K562 (cell line): ENCODE measurements around the gene EPB41L4B. TPM values are rescaled to one million over a fixed set of nuclear protein-coding genes. Genes with fewer than 3 reads are reported as not detected.

Experiments used
- ARID1B ChIP-seq: fragments of 450-650 bp; IDR thresholded peaks from 2 replicates; pipeline ENCODE4 v1.6.1; 2016; ENCODE audit warnings: antibody characterized with exemption, mild to moderate bottlenecking, inconsistent platforms
- CC2D1A ChIP-seq: fragments of 450-650 bp; IDR thresholded peaks from 2 replicates; pipeline ENCODE4 v1.6.1; 2017; ENCODE audit warnings: mild to moderate bottlenecking
- FOXK1 ChIP-seq: sonication (generic); formaldehyde crosslinking; IDR thresholded peaks from 2 replicates; pipeline ENCODE4 v1.8.0; 2022; ENCODE audit warnings: missing genetic modification reagents, mild to moderate bottlenecking, borderline replicate concordance
- GMEB1 ChIP-seq: fragments of 250-450 bp; sonication (Bioruptor Pico); IDR thresholded peaks from 2 replicates; pipeline ENCODE4 v1.4.0; 2020; ENCODE audit warnings: mild to moderate bottlenecking
- HDAC2 ChIP-seq: fragments of 450-650 bp; IDR thresholded peaks from 2 replicates; pipeline ENCODE4 v1.6.1; 2016; ENCODE audit warnings: mild to moderate bottlenecking
- KDM5B ChIP-seq: fragments of 200-600 bp; sonication (generic); IDR thresholded peaks from 2 replicates; pipeline ENCODE4 v1.6.1; 2012; ENCODE audit warnings: low read depth, mild to moderate bottlenecking, moderate library complexity, low read length, control low read depth, inconsistent platforms; ENCODE audit not compliant: insufficient replicate concordance
- LEF1 ChIP-seq: fragments of 450-650 bp; IDR thresholded peaks from 2 replicates; pipeline ENCODE4 v1.6.1; 2016; ENCODE audit warnings: mild to moderate bottlenecking
- NELFE ChIP-seq: IDR thresholded peaks from 2 replicates; pipeline ENCODE4 v1.6.1; 2011; ENCODE audit warnings: mild to moderate bottlenecking; ENCODE audit not compliant: insufficient read depth, insufficient read length
- SOX6 ChIP-seq: fragments of 450-650 bp; IDR thresholded peaks from 2 replicates; pipeline ENCODE4 v1.6.1; 2014; ENCODE audit warnings: mild to moderate bottlenecking
- STAT5A ChIP-seq: IDR thresholded peaks from 2 replicates; pipeline ENCODE4 v1.6.1; 2012; ENCODE audit warnings: low read length, inconsistent platforms, borderline replicate concordance
- TAF7 ChIP-seq: fragments of 450-650 bp; IDR thresholded peaks from 2 replicates; pipeline ENCODE4 v1.6.1; 2016; ENCODE audit warnings: missing genetic modification characterization, missing compliant biosample characterization
- ZNF316 ChIP-seq: fragments of 450-650 bp; IDR thresholded peaks from 2 replicates; pipeline ENCODE4 v1.6.1; 2016
- ZNF766 ChIP-seq: fragments of 200-800 bp; sonication (Bioruptor generic); conservative IDR thresholded peaks from 2 replicates; pipeline ENCODE4 v1.6.1; 2016; ENCODE audit warnings: missing genetic modification characterization, missing compliant biosample characterization
- polyA plus RNA-seq, 8 experiments: library from polyadenylated mRNA; depleted of rRNA in 4 of 8; stranded (reverse) in 5 of 8; unstranded in 3 of 8; fragments of >200 nt; fragmentation: Nextera tagmentation in 2 of 8; fragmentation: Illumina TruSeq in 1 of 8; extraction: Ambion mirVana in 2 of 8; extraction: Trizol in 1 of 8; gene quantifications; 2 replicates each; pipeline versions ENCODE4 v1.2.1 to v1.2.3, GENCODE V29; 2011 to 2014; ENCODE audit warnings: inconsistent platforms in 1 of 8, missing spikeins in 1 of 8
- total RNA-seq, 7 experiments: library from RNA; depleted of rRNA in 6 of 7; stranded (reverse); fragments of >200 nt in 6 of 7; fragmentation: Illumina TruSeq in 2 of 7; extraction: Trizol in 2 of 7; gene quantifications; 2 replicates each; pipeline versions ENCODE4 v1.2.1 to v1.2.3, GENCODE V29; 2011 to 2021; ENCODE audit warnings: low replicate concordance in 1 of 7
- TF ChIP-seq, protein P1 (sequence below), 3 experiments: fragments of 200-800 bp in 1 of 3; fragments of 250-450 bp in 1 of 3; fragments of 450-650 bp in 1 of 3; sonication (Bioruptor Pico) in 1 of 3; sonication (Bioruptor generic) in 1 of 3; formaldehyde crosslinking in 1 of 3; IDR thresholded peaks; 2 replicates each; pipeline versions ENCODE4 v1.6.1 to v1.8.0; 2016 to 2022; ENCODE audit warnings: mild to moderate bottlenecking in 2 of 3, missing genetic modification characterization in 2 of 3, missing compliant biosample characterization in 1 of 3, moderate library complexity in 1 of 3
- TF ChIP-seq, protein P2 (sequence below): fragments of 450-650 bp; IDR thresholded peaks from 2 replicates; pipeline ENCODE4 v1.6.1; 2016; ENCODE audit warnings: mild to moderate bottlenecking
- TF ChIP-seq, protein P3 (sequence below), 2 experiments: IDR thresholded peaks; 2 replicates each; pipeline ENCODE4 v1.6.1; 2012; ENCODE audit warnings: improper control_type of control experiment in 2 of 2, low read depth in 2 of 2, low read length in 2 of 2, borderline replicate concordance in 1 of 2

EPB41L4B gene
- total and polyA plus RNA-seq, 9 of the 15 experiments (the other 6 are each of a cell fraction or from before 2014, with no cell fraction given) = 0.09 to 0.38 (median 0.21) TPM

- TF ChIP-seq, protein P1, sequence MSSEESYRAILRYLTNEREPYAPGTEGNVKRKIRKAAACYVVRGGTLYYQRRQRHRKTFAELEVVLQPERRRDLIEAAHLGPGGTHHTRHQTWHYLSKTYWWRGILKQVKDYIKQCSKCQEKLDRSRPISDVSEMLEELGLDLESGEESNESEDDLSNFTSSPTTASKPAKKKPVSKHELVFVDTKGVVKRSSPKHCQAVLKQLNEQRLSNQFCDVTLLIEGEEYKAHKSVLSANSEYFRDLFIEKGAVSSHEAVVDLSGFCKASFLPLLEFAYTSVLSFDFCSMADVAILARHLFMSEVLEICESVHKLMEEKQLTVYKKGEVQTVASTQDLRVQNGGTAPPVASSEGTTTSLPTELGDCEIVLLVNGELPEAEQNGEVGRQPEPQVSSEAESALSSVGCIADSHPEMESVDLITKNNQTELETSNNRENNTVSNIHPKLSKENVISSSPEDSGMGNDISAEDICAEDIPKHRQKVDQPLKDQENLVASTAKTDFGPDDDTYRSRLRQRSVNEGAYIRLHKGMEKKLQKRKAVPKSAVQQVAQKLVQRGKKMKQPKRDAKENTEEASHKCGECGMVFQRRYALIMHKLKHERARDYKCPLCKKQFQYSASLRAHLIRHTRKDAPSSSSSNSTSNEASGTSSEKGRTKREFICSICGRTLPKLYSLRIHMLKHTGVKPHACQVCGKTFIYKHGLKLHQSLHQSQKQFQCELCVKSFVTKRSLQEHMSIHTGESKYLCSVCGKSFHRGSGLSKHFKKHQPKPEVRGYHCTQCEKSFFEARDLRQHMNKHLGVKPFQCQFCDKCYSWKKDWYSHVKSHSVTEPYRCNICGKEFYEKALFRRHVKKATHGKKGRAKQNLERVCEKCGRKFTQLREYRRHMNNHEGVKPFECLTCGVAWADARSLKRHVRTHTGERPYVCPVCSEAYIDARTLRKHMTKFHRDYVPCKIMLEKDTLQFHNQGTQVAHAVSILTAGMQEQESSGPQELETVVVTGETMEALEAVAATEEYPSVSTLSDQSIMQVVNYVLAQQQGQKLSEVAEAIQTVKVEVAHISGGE (CRISPR knock-in tag; IDR thresholded peaks at IDR 0.05) = 0 out of 6 replicates have a peak, but pooled peaks of 1 of the 3 experiments have one; percentile 25
- peak; percentile 92 for TF ChIP-seq ARID1B
- 0 out of 2 replicates have a peak, but pooled peaks have one; percentile 18 for TF ChIP-seq TAF7 (tag)
- 0 out of 2 replicates have a peak, but pooled peaks have one; percentile 2 for TF ChIP-seq FOXK1 (CRISPR knock-in tag)
- TF ChIP-seq NELFE = no peak
- TF ChIP-seq LEF1 = peak; percentile 86
- TF ChIP-seq SOX6 = peak; percentile 85
- TF ChIP-seq STAT5A = peak; percentile 39; the same call in 1 of the 2 replicates
- TF ChIP-seq, protein P2, sequence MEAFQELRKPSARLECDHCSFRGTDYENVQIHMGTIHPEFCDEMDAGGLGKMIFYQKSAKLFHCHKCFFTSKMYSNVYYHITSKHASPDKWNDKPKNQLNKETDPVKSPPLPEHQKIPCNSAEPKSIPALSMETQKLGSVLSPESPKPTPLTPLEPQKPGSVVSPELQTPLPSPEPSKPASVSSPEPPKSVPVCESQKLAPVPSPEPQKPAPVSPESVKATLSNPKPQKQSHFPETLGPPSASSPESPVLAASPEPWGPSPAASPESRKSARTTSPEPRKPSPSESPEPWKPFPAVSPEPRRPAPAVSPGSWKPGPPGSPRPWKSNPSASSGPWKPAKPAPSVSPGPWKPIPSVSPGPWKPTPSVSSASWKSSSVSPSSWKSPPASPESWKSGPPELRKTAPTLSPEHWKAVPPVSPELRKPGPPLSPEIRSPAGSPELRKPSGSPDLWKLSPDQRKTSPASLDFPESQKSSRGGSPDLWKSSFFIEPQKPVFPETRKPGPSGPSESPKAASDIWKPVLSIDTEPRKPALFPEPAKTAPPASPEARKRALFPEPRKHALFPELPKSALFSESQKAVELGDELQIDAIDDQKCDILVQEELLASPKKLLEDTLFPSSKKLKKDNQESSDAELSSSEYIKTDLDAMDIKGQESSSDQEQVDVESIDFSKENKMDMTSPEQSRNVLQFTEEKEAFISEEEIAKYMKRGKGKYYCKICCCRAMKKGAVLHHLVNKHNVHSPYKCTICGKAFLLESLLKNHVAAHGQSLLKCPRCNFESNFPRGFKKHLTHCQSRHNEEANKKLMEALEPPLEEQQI = no peak
- TF ChIP-seq, protein P3, sequence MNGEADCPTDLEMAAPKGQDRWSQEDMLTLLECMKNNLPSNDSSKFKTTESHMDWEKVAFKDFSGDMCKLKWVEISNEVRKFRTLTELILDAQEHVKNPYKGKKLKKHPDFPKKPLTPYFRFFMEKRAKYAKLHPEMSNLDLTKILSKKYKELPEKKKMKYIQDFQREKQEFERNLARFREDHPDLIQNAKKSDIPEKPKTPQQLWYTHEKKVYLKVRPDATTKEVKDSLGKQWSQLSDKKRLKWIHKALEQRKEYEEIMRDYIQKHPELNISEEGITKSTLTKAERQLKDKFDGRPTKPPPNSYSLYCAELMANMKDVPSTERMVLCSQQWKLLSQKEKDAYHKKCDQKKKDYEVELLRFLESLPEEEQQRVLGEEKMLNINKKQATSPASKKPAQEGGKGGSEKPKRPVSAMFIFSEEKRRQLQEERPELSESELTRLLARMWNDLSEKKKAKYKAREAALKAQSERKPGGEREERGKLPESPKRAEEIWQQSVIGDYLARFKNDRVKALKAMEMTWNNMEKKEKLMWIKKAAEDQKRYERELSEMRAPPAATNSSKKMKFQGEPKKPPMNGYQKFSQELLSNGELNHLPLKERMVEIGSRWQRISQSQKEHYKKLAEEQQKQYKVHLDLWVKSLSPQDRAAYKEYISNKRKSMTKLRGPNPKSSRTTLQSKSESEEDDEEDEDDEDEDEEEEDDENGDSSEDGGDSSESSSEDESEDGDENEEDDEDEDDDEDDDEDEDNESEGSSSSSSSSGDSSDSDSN (IDR thresholded peaks at IDR 0.05; ENCODE audit: borderline replicate concordance in 1 of 2, low read depth in 2 of 2, low read length in 2 of 2) = no peak
- no peak for TF ChIP-seq KDM5B
- peak; percentile 99 for TF ChIP-seq ZNF316
- peak; percentile 60 for TF ChIP-seq ZNF766 (CRISPR knock-in tag)
- peak; percentile 34; the same call in 1 of the 2 replicates for TF ChIP-seq GMEB1 (CRISPR knock-in tag)
- TF ChIP-seq HDAC2 = peak; percentile 94
- TF ChIP-seq CC2D1A = 0 out of 2 replicates have a peak, but pooled peaks have one; percentile 18
These were observed 197.9 kb downstream of the EPB41L4B start (continued) for GRCh38 chr9:109122726-109123621.
